ENCODE measurements around the gene ZNF441.

DNA sequence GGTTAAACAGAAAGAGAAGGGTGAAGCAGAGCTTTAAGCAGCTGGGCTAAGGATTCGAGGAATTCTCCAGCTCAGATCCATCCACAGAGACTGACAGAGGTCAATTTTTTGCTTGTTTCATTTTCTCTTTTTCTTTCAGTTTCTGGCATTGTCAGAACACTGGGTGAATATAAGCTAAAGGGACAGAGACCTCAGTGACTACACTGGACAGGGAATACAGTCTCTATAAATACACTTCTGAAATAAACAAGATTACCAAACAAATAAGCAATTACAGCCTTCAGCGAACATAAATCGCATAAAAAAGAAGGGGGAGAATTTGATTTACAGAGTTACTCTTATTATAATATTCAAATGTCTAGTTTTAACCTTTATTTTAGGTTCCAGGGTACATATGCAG, 3.7 kb upstream of the ZNF441 start:
- TF ChIP-seq, protein P1, sequence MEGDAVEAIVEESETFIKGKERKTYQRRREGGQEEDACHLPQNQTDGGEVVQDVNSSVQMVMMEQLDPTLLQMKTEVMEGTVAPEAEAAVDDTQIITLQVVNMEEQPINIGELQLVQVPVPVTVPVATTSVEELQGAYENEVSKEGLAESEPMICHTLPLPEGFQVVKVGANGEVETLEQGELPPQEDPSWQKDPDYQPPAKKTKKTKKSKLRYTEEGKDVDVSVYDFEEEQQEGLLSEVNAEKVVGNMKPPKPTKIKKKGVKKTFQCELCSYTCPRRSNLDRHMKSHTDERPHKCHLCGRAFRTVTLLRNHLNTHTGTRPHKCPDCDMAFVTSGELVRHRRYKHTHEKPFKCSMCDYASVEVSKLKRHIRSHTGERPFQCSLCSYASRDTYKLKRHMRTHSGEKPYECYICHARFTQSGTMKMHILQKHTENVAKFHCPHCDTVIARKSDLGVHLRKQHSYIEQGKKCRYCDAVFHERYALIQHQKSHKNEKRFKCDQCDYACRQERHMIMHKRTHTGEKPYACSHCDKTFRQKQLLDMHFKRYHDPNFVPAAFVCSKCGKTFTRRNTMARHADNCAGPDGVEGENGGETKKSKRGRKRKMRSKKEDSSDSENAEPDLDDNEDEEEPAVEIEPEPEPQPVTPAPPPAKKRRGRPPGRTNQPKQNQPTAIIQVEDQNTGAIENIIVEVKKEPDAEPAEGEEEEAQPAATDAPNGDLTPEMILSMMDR (conservative IDR thresholded peaks at IDR 0.05; ENCODE audit: low read length), result no peak
- no peak for TF ChIP-seq EZH2phosphoT487 (IDR thresholded peaks at IDR 0.05; ENCODE audit: borderline replicate concordance)

All from Loucy (cell line).